Tongue (tissue), 2 donors: ENCODE measurements around the gene TMSB15C. TPM values are rescaled to one million over a fixed set of nuclear protein-coding genes. Genes with fewer than 3 reads are reported as not detected.
"Not testable (repeated sequence)": the region's sequence is repeated elsewhere in the genome, so short reads cannot be mapped to it uniquely, and the experiment has no call there.

Experiments
- DNase-seq: peaks from one replicate; pipeline ENCODE4 v3.0.0-alpha.2; 2015
- total RNA-seq: library from RNA; depleted of rRNA; stranded (reverse); fragments of >200 nt; gene quantifications from one replicate; pipeline ENCODE4 v1.2.3, GENCODE V29; 2014

The TMSB15C gene
- 4.0 TPM for total RNA-seq

GRCh38 chrX:104075778-104076445, at the start of gene TMSB15C:
Gene TMSB15C, minus strand, starts transcription at chrX:104076236.
- DNase-seq: not testable (repeated sequence)

- DNase-seq: no peak
Observed at GRCh38 chrX:104122829-104123228, 46.8 kb upstream of the TMSB15C start.

DNA sequence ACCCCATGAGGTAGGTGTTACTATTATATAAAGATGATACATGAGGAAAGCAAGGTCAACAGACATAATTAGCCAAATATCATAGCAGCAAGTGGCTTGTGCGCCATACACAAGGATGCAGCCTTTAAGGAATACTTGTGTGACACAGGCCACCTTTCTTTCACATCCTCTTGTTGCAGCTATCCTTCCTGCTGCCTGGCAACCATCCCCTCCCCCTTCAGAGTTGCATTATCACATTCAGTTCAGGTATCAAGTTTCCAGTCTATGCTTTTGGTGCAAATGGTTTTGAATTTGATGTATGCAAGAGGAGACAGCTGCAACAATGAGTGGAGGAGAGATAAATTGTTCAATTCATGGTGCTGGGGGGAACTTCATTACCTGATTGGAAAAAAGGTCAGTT, 42.7 kb upstream of the TMSB15C start:
- DNase-seq: no peak

- DNase-seq: no peak
Observed at GRCh38 chrX:104117759-104118158, 41.7 kb upstream of the TMSB15C start.

- DNase-seq: peak; percentile 72
Observed at GRCh38 chrX:104113222-104113965, 37.4 kb upstream of the TMSB15C start.

DNA sequence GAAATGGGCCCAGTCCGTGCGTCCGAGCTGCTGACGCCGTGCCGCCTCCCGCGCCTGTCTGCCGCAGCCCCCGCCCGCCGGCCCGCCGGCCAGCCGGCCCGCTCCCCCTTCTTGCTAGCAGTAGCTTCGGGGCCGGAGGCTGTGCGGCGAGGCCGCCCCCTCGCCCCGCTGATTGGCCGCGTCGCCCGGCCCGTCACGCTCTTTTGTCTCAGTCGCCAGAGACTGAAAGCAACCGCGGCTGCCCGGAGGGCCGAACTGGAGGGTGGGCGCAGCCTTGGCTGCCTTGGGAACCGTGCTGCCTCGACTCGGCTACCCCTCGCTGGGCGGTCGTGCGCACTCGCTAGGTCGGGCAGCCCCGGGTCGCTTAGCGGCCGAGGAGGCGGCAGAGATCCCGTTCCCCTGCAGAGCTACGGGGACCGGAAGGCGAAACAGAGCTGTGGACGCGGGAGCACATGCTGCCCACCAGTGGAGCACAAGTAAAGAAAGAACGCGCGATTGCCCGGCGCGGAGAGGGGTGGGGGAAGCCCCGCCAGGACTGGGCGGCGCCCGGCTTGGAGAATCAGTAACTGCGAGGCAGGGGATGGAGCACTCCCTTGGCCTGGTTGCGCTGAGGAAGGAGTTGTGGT, 36.4 kb upstream of the TMSB15C start, which contains the start of gene ZCCHC18:
Gene ZCCHC18 (plus strand): TSS at position 198 of the 626 bp plus-strand sequence. CDS start 1,589 bp downstream, outside the sequence.
- DNase-seq: peak; percentile 67

DNA sequence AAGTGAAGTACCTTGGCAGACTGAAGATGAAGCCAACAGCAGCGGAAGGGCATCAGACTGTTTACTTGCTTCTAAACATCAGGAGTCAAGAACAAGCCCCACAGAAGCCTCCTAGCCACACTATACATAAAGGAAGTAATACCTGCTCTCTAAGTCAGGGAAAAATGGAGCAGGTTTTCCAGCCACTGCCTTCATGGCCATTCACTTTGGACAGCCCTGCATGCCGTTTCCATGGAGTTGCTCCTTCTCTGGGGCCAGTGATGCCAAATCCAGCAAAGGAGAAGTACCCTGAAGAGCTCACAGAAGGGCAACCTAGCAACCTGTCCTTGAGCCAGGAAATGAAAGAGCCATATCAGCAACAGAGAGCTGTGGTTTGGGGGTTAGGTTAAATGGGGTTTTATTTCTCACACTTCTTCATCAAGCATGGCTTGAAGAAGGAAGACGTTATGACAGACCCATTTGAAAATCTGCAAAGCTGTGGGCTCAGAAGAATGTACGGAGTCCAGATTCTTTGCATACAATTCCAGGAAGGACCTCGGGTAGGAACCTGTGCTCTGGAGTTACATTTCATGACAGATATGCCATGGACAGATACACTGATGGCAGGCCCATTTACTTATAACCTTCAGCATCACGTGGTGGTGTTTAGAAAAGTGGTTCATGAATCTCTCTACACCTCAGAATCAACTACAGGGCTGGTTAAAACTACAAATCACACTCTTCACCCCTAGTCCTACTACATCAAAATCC, 34.6 kb upstream of the TMSB15C start:
- DNase-seq: not testable (repeated sequence)

GRCh38 chrX:104108955-104109354, 32.9 kb upstream of the TMSB15C start:
- no peak for DNase-seq

DNA sequence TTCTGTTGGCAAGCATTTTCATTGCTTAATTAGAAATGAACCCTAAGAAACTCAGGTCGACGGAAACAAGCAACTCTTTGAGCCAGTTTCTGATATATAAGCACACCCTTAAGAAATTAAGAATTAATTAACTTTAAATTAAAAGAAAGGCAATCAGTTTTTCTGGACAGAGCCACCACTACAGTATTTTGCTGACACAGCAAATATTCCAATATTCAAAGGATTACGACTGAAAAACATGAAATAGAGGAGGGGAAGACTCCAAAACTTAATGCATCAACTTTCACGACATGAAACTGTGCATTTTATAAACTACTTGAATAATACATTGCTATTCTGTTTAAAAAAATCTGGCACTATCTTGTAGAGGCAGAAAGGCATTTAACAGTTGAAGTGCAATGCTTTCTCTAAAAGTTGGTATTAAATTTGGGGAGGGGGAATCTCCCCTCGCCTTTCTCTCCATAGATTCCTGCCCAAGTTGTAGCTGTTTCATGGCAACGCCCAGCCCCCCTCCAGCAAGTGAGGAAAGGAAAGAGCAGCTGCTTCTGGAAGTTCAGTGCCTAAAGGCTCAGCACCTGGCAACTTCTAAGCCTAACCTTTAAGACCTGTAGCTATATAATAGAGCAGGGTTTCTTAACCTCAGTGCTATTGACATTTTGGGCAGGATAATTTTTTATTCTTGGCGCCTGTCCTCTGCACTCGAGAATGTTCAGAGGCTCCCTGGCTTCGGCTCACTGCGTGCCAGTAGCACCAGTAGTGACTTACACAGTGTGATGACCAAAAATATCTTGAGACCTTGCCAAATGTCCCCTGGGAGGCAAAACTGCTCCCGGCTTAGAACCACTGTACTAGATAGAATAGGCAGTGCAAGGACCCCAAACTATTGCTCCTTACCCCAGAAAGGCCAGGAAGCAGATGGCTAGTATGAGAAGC, 29.6 kb upstream of the TMSB15C start:
- peak; percentile 1 for DNase-seq

DNA sequence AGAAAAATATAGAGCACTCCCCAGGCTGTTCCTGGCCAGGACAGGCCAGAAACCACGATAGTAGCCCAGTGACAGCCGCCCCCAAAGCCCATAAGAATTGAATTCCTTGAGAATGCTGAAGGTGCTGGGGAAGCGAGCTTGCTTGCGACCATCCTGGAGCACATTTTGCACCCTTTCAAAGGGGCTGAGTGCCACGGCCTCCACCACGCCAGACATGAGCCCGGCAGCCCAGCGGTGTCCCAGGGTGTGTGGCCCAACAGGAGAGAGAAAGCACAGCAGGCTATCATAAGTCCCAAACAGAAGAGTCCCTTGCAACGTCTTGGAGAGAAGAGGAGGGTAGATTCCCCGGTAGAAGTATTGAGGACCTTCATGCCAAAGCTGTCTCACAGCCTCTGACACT, 28.6 kb upstream of the TMSB15C start:
- no peak for DNase-seq

DNA sequence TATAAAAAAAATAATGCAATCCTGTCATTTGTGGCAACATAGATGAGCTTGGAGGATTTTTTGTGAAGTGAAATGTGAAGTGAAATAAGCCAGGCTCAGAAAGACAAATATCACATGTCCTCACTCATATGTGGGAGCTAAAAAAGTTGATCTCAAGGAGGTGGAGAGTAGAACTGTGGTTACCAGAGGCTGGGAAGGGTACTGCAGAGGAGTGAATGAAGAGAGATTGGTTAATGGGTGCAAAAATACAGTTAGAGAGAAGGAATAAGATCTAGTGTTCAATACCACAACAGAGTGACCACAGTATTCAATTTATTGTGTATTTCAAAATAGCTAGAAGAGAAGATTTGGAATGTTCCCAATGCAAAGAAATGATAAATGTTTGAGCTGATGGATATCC, 22.9 kb upstream of the TMSB15C start:
- no peak for DNase-seq

DNA sequence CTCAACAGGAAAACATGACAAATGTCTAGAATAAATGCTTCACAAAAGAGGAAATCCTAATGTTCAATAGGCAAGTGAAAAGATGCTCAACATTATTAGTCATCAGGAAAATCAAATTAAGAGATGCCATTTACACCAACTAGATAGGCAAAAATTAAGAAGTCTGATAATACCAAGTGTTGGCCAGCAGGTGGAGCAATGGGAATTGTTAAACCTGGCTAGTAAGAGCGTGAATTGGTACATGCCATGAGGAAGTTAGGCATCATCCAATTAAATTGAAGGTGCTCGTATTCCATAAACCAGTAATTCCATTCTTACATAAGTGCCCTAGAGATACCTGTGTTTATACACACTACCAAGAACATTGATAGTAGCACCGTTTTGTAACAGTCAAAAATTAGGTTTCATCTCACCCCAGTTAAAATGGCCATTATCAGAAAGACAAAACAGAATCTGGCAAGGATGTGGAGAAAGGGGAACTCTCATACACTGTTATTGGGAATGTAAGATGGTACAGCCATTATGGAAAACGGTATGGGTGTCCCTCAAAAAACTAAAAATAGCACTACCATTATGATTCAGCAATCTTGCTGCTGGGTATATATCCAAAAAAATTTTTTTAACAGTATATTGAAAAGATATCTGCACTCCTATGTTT, 22.2 kb upstream of the TMSB15C start:
- DNase-seq: peak; percentile 76

- no peak for DNase-seq
Observed at GRCh38 chrX:104085919-104086318, 9.9 kb upstream of the TMSB15C start.

DNA sequence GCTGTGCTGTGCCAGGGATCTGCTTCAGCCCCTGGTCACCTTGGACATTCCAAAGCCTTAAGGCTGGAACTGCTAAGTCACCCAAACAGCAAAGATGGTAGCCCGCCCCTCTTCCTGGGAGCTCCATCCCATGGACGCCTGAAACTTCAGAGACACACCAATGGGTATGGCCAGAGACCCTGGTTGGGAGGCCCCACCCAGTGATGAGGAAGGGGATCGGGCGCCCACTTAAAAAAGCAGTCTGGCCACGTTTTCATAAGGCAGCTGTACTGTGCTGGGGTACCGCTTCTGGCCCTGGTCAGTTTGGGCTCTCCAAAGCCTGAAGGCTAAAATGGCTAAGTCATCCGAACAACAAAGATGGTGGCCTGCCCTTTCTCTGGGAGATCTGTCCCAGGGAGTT, 9.4 kb upstream of the TMSB15C start:
- DNase-seq: no peak

GRCh38 chrX:104084534-104085277, 8.7 kb upstream of the TMSB15C start:
- DNase-seq: no peak

GRCh38 chrX:104084063-104084462, 8.0 kb upstream of the TMSB15C start:
- DNase-seq: no peak

DNA sequence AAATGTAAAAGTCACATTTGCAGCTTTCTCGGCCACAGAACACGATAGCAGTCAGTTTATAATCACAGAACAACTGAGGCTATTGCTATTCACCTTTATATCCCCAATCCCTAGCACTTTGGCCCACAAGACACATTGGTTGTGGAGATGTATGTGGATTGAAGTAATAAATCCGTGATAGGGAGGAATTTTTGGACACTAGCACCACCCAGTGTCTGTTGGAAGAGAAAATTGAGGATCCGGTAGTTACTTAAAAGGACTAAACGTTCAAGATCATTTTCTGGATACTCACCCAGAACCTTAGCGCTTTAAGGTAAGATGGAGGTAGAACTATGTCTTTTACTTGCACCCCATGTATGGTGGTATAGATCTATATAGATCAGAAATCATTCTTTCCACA, 1.8 kb upstream of the TMSB15C start:
- not testable (repeated sequence) for DNase-seq

DNA sequence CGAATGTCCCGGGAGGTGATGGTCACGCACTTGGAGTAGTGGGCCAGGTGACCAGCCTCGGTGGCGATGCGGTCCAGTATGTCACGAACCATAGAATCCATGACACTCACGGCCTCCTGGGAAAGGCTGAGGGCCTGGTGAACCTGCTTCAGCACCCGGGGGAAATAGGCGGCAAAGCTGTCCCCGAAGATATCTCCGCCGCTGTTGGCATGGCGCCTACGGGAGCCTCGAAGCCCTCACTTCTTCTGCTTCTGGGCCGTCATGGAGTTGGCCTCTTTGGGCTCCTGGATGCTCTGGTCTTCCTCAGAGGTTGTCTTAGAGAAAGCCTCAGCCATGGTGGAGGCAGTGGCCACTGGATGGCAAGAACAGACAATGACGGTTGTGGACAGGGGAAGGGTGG, 13.4 kb downstream of the TMSB15C start:
- DNase-seq: not testable (repeated sequence)

- DNase-seq: not testable (repeated sequence)
Observed at GRCh38 chrX:104054956-104055355, 21.1 kb downstream of the TMSB15C start.

GRCh38 chrX:104047171-104047570, 28.9 kb downstream of the TMSB15C start:
- DNase-seq: no peak
